Measurements from ENCODE around the gene IL17D. TPM values are rescaled to one million over a fixed set of nuclear protein-coding genes. Genes with fewer than 3 reads are reported as not detected.

IL17D gene
- total RNA-seq, 1 donor from 2014 or later = 1.3 TPM

DNA sequence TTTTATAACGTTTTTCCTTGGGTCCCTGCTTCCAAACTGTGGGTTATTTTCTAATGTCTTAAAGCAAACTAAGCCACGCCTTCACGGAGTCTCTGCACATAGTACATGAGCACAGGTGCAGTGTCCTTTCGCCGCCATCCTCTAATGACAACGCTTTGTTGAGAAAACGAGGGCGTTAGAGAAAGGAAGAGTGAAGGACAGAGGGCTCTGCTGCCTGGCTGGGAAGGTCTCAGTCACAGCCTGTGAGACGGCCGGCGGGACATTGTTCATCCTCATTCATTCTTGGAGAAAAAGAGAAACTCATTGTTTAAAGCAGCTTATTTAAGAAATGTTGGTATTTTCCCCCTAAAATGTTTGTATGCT is 9.5 kb downstream of the IL17D start:
- Mint-ChIP-seq H3K9me3 (ENCODE audit: unreplicated experiment) (no peaks in the 10 kb centered on the region), H3K36me3 (ENCODE audit: unreplicated experiment) (no peaks in the 10 kb centered on the region), H3K4me3 (ENCODE audit: unreplicated experiment) (no peak overlapping the region), H3K4me1 (ENCODE audit: low read depth, unreplicated experiment) (peaks cover 23% of the 10 kb centered on the region), H3K27ac (ENCODE audit: unreplicated experiment) (no peak overlapping the region), H3K27me3 (ENCODE audit: unreplicated experiment) (peaks cover 3% of the 10 kb centered on the region)
- no peak for DNase-seq
- TF ChIP-seq CTCF (IDR thresholded peaks at IDR 0.05; ENCODE audit: partially characterized antibody, unreplicated experiment) = no peak

DNA sequence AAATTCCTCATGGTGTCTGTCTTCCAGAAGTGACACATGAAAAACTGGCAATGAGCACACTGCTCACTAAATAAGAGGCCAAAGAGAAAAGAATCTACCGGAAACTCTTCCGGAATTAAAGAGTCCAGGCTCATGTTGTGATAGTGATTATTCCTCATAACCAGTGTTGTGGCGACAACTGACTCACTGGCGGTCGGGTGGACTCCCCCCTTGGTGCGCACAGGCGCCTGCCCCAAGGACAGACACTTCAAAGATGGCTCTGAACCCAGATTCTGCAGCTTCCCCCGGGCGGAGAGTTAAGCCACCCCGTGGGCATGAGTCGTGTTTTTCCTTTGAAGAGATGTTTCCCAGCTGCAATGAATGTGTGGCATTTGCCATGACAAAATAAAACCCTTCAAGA is 10.3 kb downstream of the IL17D start:
- Mint-ChIP-seq H3K4me3 (ENCODE audit: unreplicated experiment) (no peak overlapping the region), H3K36me3 (ENCODE audit: unreplicated experiment) (no peaks in the 10 kb centered on the region), H3K4me1 (ENCODE audit: low read depth, unreplicated experiment) (peaks cover 23% of the 10 kb centered on the region), H3K27me3 (ENCODE audit: unreplicated experiment) (peaks cover 3% of the 10 kb centered on the region), H3K9me3 (ENCODE audit: unreplicated experiment) (no peaks in the 10 kb centered on the region), H3K27ac (ENCODE audit: unreplicated experiment) (no peak overlapping the region)
- no peak for DNase-seq
- TF ChIP-seq CTCF (IDR thresholded peaks at IDR 0.05; ENCODE audit: partially characterized antibody, unreplicated experiment) = no peak

DNA sequence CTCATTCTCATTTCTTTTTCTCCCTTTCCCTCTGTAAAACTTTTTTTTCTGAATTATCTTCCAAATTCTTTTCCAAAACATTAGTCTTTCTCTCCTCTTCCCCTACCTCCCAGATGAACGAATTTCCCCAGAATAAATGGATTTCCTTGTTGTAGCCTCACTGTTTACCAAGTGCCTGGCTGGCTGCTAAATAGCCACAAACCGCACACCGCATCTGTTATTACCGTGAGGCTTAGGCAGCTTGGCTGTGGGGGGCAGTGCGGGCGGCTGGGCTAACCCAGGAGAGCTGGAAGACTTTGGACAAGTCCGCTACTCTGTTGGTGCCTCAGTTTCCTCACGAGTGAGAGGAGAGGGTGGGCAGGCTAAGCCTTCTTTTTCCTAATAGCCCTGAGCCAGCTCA is 10.7 kb downstream of the IL17D start:
- no peaks in the 10 kb centered on the region for H3K36me3 Mint-ChIP-seq (ENCODE audit: unreplicated experiment)
- no peak for DNase-seq
- TF ChIP-seq CTCF (IDR thresholded peaks at IDR 0.05; ENCODE audit: partially characterized antibody, unreplicated experiment) = no peak
- peaks cover 23% of the 10 kb centered on the region for H3K4me1 Mint-ChIP-seq (ENCODE audit: low read depth, unreplicated experiment)
- H3K27me3 Mint-ChIP-seq (ENCODE audit: unreplicated experiment) = peaks cover 3% of the 10 kb centered on the region
- H3K4me3 Mint-ChIP-seq (ENCODE audit: unreplicated experiment) = peak overlapping the region; percentile 4
- H3K27ac Mint-ChIP-seq (ENCODE audit: unreplicated experiment) = no peak overlapping the region
- no peaks in the 10 kb centered on the region for H3K9me3 Mint-ChIP-seq (ENCODE audit: unreplicated experiment)

GRCh38 chr13:20714563-20715329 is 11.2 kb downstream of the IL17D start:
- H3K4me1 Mint-ChIP-seq (ENCODE audit: low read depth, unreplicated experiment) = peaks cover 23% of the 10 kb centered on the region
- no peaks in the 10 kb centered on the region for H3K36me3 Mint-ChIP-seq (ENCODE audit: unreplicated experiment)
- H3K4me3 Mint-ChIP-seq (ENCODE audit: unreplicated experiment) = no peak overlapping the region
- TF ChIP-seq CTCF (IDR thresholded peaks at IDR 0.05; ENCODE audit: partially characterized antibody, unreplicated experiment) = no peak
- no peaks in the 10 kb centered on the region for H3K9me3 Mint-ChIP-seq (ENCODE audit: unreplicated experiment)
- H3K27me3 Mint-ChIP-seq (ENCODE audit: unreplicated experiment) = peaks cover 3% of the 10 kb centered on the region
- no peak overlapping the region for H3K27ac Mint-ChIP-seq (ENCODE audit: unreplicated experiment)
- no peak for DNase-seq

DNA sequence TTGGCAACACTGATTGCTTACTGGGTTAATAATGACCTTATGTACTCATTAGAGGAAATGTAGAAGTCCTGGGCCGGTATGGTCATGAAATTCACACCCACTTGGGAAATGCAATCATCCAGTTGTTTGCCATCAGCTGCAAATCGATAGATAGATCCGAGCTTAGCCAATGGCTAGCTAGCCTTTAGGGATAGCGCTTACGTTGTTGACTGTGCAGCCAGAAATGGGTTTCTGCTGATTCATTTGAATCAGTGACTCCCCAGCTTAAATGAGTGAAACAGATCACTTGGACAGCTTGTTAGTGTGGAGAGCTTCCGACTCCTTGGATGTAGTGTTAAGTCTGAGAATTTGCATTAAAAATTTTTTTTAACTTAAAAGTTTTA is 11.8 kb downstream of the IL17D start:
- no peak overlapping the region for H3K4me3 Mint-ChIP-seq (ENCODE audit: unreplicated experiment)
- DNase-seq = no peak
- TF ChIP-seq CTCF (IDR thresholded peaks at IDR 0.05; ENCODE audit: partially characterized antibody, unreplicated experiment) = no peak
- no peaks in the 10 kb centered on the region for H3K9me3 Mint-ChIP-seq (ENCODE audit: unreplicated experiment)
- peaks cover 23% of the 10 kb centered on the region for H3K4me1 Mint-ChIP-seq (ENCODE audit: low read depth, unreplicated experiment)
- peaks cover 3% of the 10 kb centered on the region for H3K27me3 Mint-ChIP-seq (ENCODE audit: unreplicated experiment)
- H3K27ac Mint-ChIP-seq (ENCODE audit: unreplicated experiment) = no peak overlapping the region
- H3K36me3 Mint-ChIP-seq (ENCODE audit: unreplicated experiment) = no peaks in the 10 kb centered on the region
